Peyer's patch (tissue), 4 donors: ENCODE measurements around the gene RFPL1. TPM values are rescaled to one million over a fixed set of nuclear protein-coding genes. Genes with fewer than 3 reads are reported as not detected.

Source experiments
- DNase-seq, 3 donors: peaks; one replicate each; pipeline ENCODE4 v3.0.0-alpha.2; 2017 to 2019
- H3K27ac ChIP-seq, 4 donors: fragments of 200-600 bp; sonication (generic); one replicate each; pipeline ENCODE4 v1.5.1; 2016 to 2019
- H3K27me3 ChIP-seq, 2 donors: fragments of 200-600 bp; sonication (generic); one replicate each; pipeline ENCODE4 v1.5.1; 2019
- H3K36me3 ChIP-seq, 3 donors: fragments of 200-600 bp; sonication (generic); one replicate each; pipeline ENCODE4 v1.5.1; 2016 to 2019
- H3K4me1 ChIP-seq, 4 donors: fragments of 200-600 bp; sonication (generic); one replicate each; pipeline ENCODE4 v1.5.1; 2016 to 2019
- H3K4me3 ChIP-seq, 4 donors: fragments of 200-600 bp; sonication (generic); 1 replicate in 3 of 4; 2 replicates in 1 of 4; pipeline ENCODE4 v1.5.1; 2016 to 2019; ENCODE audit warnings: mild to moderate bottlenecking in 1 of 4
- H3K9me3 ChIP-seq, 4 donors: fragments of 200-600 bp; sonication (generic); one replicate each; pipeline ENCODE4 v1.5.1; 2016 to 2019; ENCODE audit warnings: mild to moderate bottlenecking in 1 of 4
- CTCF ChIP-seq, 6 experiments: fragments of 450-650 bp in 4 of 6; fragments of 200-600 bp in 2 of 6; sonication (generic) in 1 of 6; IDR thresholded peaks; one replicate each; pipeline ENCODE4 v1.5.1; 2017 to 2019; ENCODE audit warnings: antibody characterized with exemption in 6 of 6, mild to moderate bottlenecking in 3 of 6, moderate library complexity in 1 of 6
- POLR2A ChIP-seq, 2 donors: fragments of 450-650 bp; IDR thresholded peaks; one replicate each; pipeline ENCODE4 v1.5.1; 2017; ENCODE audit warnings: antibody characterized with exemption in 2 of 2, mild to moderate bottlenecking in 2 of 2, moderate library complexity in 2 of 2
- total RNA-seq, 4 donors: library from RNA; depleted of rRNA; stranded (reverse); fragments of >200 nt; gene quantifications; one replicate each; pipeline ENCODE4 v1.1.0, GENCODE V29; 2016

RFPL1 gene
- total RNA-seq, 4 donors from 2014 or later: not detected

- Histone ChIP-seq H3K4me3 (no peak overlapping the region), H3K4me1 (peaks cover 0 to 16% (median 7%) of the 10 kb centered on the region in 4 donors), H3K36me3 (no peaks in the 10 kb centered on the region), H3K27ac (no peak overlapping the region), H3K27me3 (peaks cover 0 to 20% of the 10 kb centered on the region in 2 donors), H3K9me3 (peaks cover 0 to 5% (median 0%) of the 10 kb centered on the region in 4 donors)
- DNase-seq: no peak
- no peak for TF ChIP-seq CTCF (IDR thresholded peaks at IDR 0.05)
- TF ChIP-seq POLR2A (IDR thresholded peaks at IDR 0.05): no peak
Observed at GRCh38 chr22:29476116-29476515, 37.7 kb downstream of the RFPL1 start.

- TF ChIP-seq CTCF (IDR thresholded peaks at IDR 0.05): no peak
- TF ChIP-seq POLR2A (IDR thresholded peaks at IDR 0.05): no peak
- DNase-seq: no peak
- H3K27me3 ChIP-seq: peaks cover 0 to 20% of the 10 kb centered on the region in 2 donors
Observed at GRCh38 chr22:29477723-29478318, 39.4 kb downstream of the RFPL1 start.

GRCh38 chr22:29478326-29479276 is 40.2 kb downstream of the RFPL1 start:
- no peaks in the 10 kb centered on the region for H3K36me3 ChIP-seq
- no peak for TF ChIP-seq CTCF (IDR thresholded peaks at IDR 0.05)
- TF ChIP-seq POLR2A (IDR thresholded peaks at IDR 0.05): no peak
- peaks cover 0 to 5% (median 0%) of the 10 kb centered on the region in 4 donors for H3K9me3 ChIP-seq
- H3K27me3 ChIP-seq: peaks cover 0 to 20% of the 10 kb centered on the region in 2 donors
- no peak overlapping the region for H3K4me3 ChIP-seq
- H3K27ac ChIP-seq: no peak overlapping the region
- no peak for DNase-seq
- H3K4me1 ChIP-seq: peaks cover 0 to 20% (median 8%) of the 10 kb centered on the region in 4 donors

More at GRCh38 chr22:29477723-29478318, 39.4 kb downstream of the RFPL1 start:
- Histone ChIP-seq H3K4me3 (no peak overlapping the region), H3K4me1 (peaks cover 0 to 20% (median 8%) of the 10 kb centered on the region in 4 donors), H3K27ac (no peak overlapping the region), H3K9me3 (peaks cover 0 to 5% (median 0%) of the 10 kb centered on the region in 4 donors), H3K36me3 (no peaks in the 10 kb centered on the region)

GRCh38 chr22:29479417-29480261 is 41.3 kb downstream of the RFPL1 start, which contains the start of gene NEFH:
Gene NEFH (plus strand): TSS chr22:29480218. CDS start chr22:29480263, 45 bp downstream.
- H3K9me3 ChIP-seq: peaks cover 0 to 5% (median 0%) of the 10 kb centered on the region in 4 donors
- no peak within 1 kb of the TSS for H3K27ac ChIP-seq
- H3K4me3 ChIP-seq: peak within 1 kb of the TSS in 2 of 4 donors; percentile 3 to 38
- peaks cover 0 to 20% of the 10 kb centered on the region in 2 donors for H3K27me3 ChIP-seq
- no peak for DNase-seq
- no peaks in the 10 kb centered on the region for H3K36me3 ChIP-seq
- TF ChIP-seq CTCF (IDR thresholded peaks at IDR 0.05) (no peak), POLR2A (IDR thresholded peaks at IDR 0.05) (no peak)
- H3K4me1 ChIP-seq: peaks cover 0 to 20% (median 8%) of the 10 kb centered on the region in 4 donors

- Histone ChIP-seq H3K27ac (no peak overlapping the region), H3K27me3 (peaks cover 0 to 20% of the 10 kb centered on the region in 2 donors), H3K36me3 (no peaks in the 10 kb centered on the region), H3K4me1 (peaks cover 0 to 20% (median 8%) of the 10 kb centered on the region in 4 donors), H3K4me3 (peak overlapping the region in 1 of 4 donors; percentile 38), H3K9me3 (peaks cover 0 to 5% (median 0%) of the 10 kb centered on the region in 4 donors)
- TF ChIP-seq POLR2A (IDR thresholded peaks at IDR 0.05) (no peak), CTCF (IDR thresholded peaks at IDR 0.05) (no peak)
- DNase-seq: no peak
Observed at GRCh38 chr22:29480262-29480511, 41.8 kb downstream of the RFPL1 start.
